Tibial nerve (tissue), 4 donors: ENCODE results near the gene CPEB3.

Experiments
- EP300 ChIP-seq, 2 donors: sonication (generic); formaldehyde crosslinking; IDR thresholded peaks; one replicate each; pipeline ENCODE4 v1.6.1; 2017; ENCODE audit warnings: antibody characterized with exemption in 2 of 2, mild to moderate bottlenecking in 1 of 2
- POLR2A ChIP-seq, 2 donors: fragments of 450-650 bp; IDR thresholded peaks; one replicate each; pipeline ENCODE4 v1.6.1; 2017; ENCODE audit warnings: antibody characterized with exemption in 2 of 2, mild to moderate bottlenecking in 2 of 2, moderate library complexity in 2 of 2
- TF ChIP-seq, protein P1 (sequence below), 5 experiments: fragments of 200-600 bp in 3 of 5; fragments of 450-650 bp in 2 of 5; sonication (generic) in 3 of 5; IDR thresholded peaks; one replicate each; pipeline ENCODE4 v1.5.1; 2016 to 2019; ENCODE audit warnings: antibody characterized with exemption in 5 of 5, mild to moderate bottlenecking in 3 of 5, moderate library complexity in 2 of 5

DNA sequence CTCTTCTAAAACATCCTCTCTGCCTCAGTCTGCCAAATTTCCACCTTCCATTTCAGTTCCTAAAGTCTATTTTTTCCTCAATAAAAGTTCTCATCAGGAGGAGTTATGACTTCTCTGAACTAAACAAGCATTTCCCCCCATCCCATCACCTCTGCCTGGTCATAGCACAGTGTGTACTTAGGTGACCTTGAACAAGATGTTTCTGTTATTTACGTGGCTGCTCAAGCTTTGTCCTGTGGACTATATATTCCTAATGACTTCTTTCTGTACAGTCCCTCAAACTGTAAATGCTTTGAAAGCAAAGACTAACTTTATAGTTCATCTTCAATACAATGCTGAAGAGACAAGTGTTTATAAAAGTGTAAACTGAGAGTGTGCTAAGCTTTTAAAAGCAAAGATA, 166.9 kb downstream of the CPEB3 start:
- TF ChIP-seq POLR2A (IDR thresholded peaks at IDR 0.05) (no peak), EP300 (IDR thresholded peaks at IDR 0.05) (no peak)
- TF ChIP-seq, protein P1, sequence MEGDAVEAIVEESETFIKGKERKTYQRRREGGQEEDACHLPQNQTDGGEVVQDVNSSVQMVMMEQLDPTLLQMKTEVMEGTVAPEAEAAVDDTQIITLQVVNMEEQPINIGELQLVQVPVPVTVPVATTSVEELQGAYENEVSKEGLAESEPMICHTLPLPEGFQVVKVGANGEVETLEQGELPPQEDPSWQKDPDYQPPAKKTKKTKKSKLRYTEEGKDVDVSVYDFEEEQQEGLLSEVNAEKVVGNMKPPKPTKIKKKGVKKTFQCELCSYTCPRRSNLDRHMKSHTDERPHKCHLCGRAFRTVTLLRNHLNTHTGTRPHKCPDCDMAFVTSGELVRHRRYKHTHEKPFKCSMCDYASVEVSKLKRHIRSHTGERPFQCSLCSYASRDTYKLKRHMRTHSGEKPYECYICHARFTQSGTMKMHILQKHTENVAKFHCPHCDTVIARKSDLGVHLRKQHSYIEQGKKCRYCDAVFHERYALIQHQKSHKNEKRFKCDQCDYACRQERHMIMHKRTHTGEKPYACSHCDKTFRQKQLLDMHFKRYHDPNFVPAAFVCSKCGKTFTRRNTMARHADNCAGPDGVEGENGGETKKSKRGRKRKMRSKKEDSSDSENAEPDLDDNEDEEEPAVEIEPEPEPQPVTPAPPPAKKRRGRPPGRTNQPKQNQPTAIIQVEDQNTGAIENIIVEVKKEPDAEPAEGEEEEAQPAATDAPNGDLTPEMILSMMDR (IDR thresholded peaks at IDR 0.05) = no peak
